HS-27A (cell line): Measurements from ENCODE around the gene LBHD2.

Experiments
- DNase-seq: peaks from one replicate; pipeline ENCODE4 v3.0.0-alpha.2; 2012; ENCODE audit warnings: low read depth, missing footprints

The LBHD2 gene

GRCh38 chr14:103121121-103121845, 37.3 kb downstream of the LBHD2 start:
- no peak for DNase-seq

- no peak for DNase-seq
Observed at GRCh38 chr14:103121846-103122584, 38.0 kb downstream of the LBHD2 start.

GRCh38 chr14:103122585-103122946, 38.6 kb downstream of the LBHD2 start:
- DNase-seq, result no peak

- DNase-seq, result no peak
Observed at GRCh38 chr14:103122947-103123633, 39.1 kb downstream of the LBHD2 start, which contains the start of gene TNFAIP2. Gene TNFAIP2 (plus strand): TSS chr14:103123461. CDS start chr14:103126458, 2,997 bp downstream.

- no peak for DNase-seq
Observed at GRCh38 chr14:103123634-103124500, 39.9 kb downstream of the LBHD2 start.

GRCh38 chr14:103124501-103125001, 40.5 kb downstream of the LBHD2 start:
- DNase-seq, result no peak

GRCh38 chr14:103125098-103126070, 41.4 kb downstream of the LBHD2 start:
- no peak for DNase-seq

GRCh38 chr14:103126088-103126872, 42.3 kb downstream of the LBHD2 start:
- no peak for DNase-seq

GRCh38 chr14:103126873-103127304, 42.9 kb downstream of the LBHD2 start:
- no peak for DNase-seq

GRCh38 chr14:103127356-103127755, 43.3 kb downstream of the LBHD2 start:
- DNase-seq, result no peak

GRCh38 chr14:103127861-103128598, 44.0 kb downstream of the LBHD2 start:
- no peak for DNase-seq

- no peak for DNase-seq
Observed at GRCh38 chr14:103128631-103129300, 44.8 kb downstream of the LBHD2 start.

GRCh38 chr14:103129301-103130016, 45.4 kb downstream of the LBHD2 start:
- DNase-seq, result no peak

- no peak for DNase-seq
Observed at GRCh38 chr14:103130017-103130764, 46.2 kb downstream of the LBHD2 start.

GRCh38 chr14:103130965-103131364, 47.0 kb downstream of the LBHD2 start:
- no peak for DNase-seq

- no peak for DNase-seq
Observed at GRCh38 chr14:103131580-103131979, 47.6 kb downstream of the LBHD2 start.
